Measurements from ENCODE around the gene TTN. TPM values are rescaled to one million over a fixed set of nuclear protein-coding genes. Genes with fewer than 3 reads are reported as not detected.
"Not testable (repeated sequence)": the region's sequence is repeated elsewhere in the genome, so short reads cannot be mapped to it uniquely, and the experiment has no call there.

TTN gene
- total and polyA plus RNA-seq, 5 donors from 2014 or later, result 2.0 to 153 (median 3.1) TPM

- not testable (repeated sequence) for H3K4me3 Mint-ChIP-seq; ATAC-seq (ENCODE audit: low read depth in 2 of 2); H3K27me3 ChIP-seq (ENCODE audit: control insufficient read depth, insufficient read depth, low read length); H3K36me3 Mint-ChIP-seq; H3K27me3 Mint-ChIP-seq; H3K9me3 Mint-ChIP-seq; H3K4me1 Mint-ChIP-seq; H3K4me3 ChIP-seq (ENCODE audit: low read depth, low read length); H3K4me1 ChIP-seq (ENCODE audit: control insufficient read depth, insufficient read depth, low read length, poor library complexity, severe bottlenecking); DNase-seq; H3K27ac Mint-ChIP-seq; H3K27ac ChIP-seq (ENCODE audit: insufficient read depth, low read length, poor library complexity, severe bottlenecking); H3K9me3 ChIP-seq (ENCODE audit: control insufficient read depth in 2 of 2, low read length in 2 of 2); H3K36me3 ChIP-seq (ENCODE audit: control insufficient read depth, insufficient read depth, low read length)
These were observed 148.7 kb downstream of the TTN start for GRCh38 chr2:178658480-178658879.

- Mint-ChIP-seq H3K4me1 (no peaks in the 10 kb centered on the region), H3K9me3 (no peaks in the 10 kb centered on the region), H3K4me3 (no peak overlapping the region), H3K27ac (peak overlapping the region in 1 of 3 donors; percentile 56), H3K27me3 (no peaks in the 10 kb centered on the region), H3K36me3 (peaks cover 49% of the 10 kb centered on the region)
- Histone ChIP-seq H3K4me1 (ENCODE audit: control insufficient read depth, insufficient read depth, low read length, poor library complexity, severe bottlenecking) (no peaks in the 10 kb centered on the region), H3K9me3 (ENCODE audit: control insufficient read depth in 2 of 2, low read length in 2 of 2) (no peaks in the 10 kb centered on the region), H3K27me3 (ENCODE audit: control insufficient read depth, insufficient read depth, low read length) (no peaks in the 10 kb centered on the region), H3K27ac (ENCODE audit: insufficient read depth, low read length, poor library complexity, severe bottlenecking) (no peak overlapping the region), H3K4me3 (ENCODE audit: low read depth, low read length) (no peak overlapping the region), H3K36me3 (ENCODE audit: control insufficient read depth, insufficient read depth, low read length) (peaks cover 53% of the 10 kb centered on the region)
- ATAC-seq (ENCODE audit: low read depth in 2 of 2) (no peak), DNase-seq (no peak)
These were observed 156.7 kb downstream of the TTN start for GRCh38 chr2:178650554-178650953.

- Histone ChIP-seq H3K36me3 (ENCODE audit: control insufficient read depth, insufficient read depth, low read length) (peaks cover 44% of the 10 kb centered on the region), H3K27me3 (ENCODE audit: control insufficient read depth, insufficient read depth, low read length) (no peaks in the 10 kb centered on the region), H3K27ac (ENCODE audit: insufficient read depth, low read length, poor library complexity, severe bottlenecking) (no peak overlapping the region), H3K4me3 (ENCODE audit: low read depth, low read length) (no peak overlapping the region), H3K9me3 (ENCODE audit: control insufficient read depth in 2 of 2, low read length in 2 of 2) (no peaks in the 10 kb centered on the region), H3K4me1 (ENCODE audit: control insufficient read depth, insufficient read depth, low read length, poor library complexity, severe bottlenecking) (no peaks in the 10 kb centered on the region)
- no peaks in the 10 kb centered on the region for H3K27me3 Mint-ChIP-seq
- H3K4me1 Mint-ChIP-seq, result no peaks in the 10 kb centered on the region
- no peak overlapping the region for H3K4me3 Mint-ChIP-seq
- no peak overlapping the region for H3K27ac Mint-ChIP-seq
- H3K36me3 Mint-ChIP-seq, result peaks cover 43% of the 10 kb centered on the region
- no peak for DNase-seq
- H3K9me3 Mint-ChIP-seq, result no peaks in the 10 kb centered on the region
- no peak for ATAC-seq (ENCODE audit: low read depth in 2 of 2)
These were observed 162.3 kb downstream of the TTN start for GRCh38 chr2:178644919-178645318.

GRCh38 chr2:178641498-178641897, 165.7 kb downstream of the TTN start:
- Mint-ChIP-seq H3K4me1 (no peaks in the 10 kb centered on the region), H3K9me3 (no peaks in the 10 kb centered on the region), H3K27me3 (no peaks in the 10 kb centered on the region), H3K4me3 (no peak overlapping the region), H3K36me3 (peaks cover 22% of the 10 kb centered on the region), H3K27ac (no peak overlapping the region)
- Histone ChIP-seq H3K9me3 (ENCODE audit: control insufficient read depth in 2 of 2, low read length in 2 of 2) (no peaks in the 10 kb centered on the region), H3K4me1 (ENCODE audit: control insufficient read depth, insufficient read depth, low read length, poor library complexity, severe bottlenecking) (no peaks in the 10 kb centered on the region), H3K36me3 (ENCODE audit: control insufficient read depth, insufficient read depth, low read length) (peaks cover 47% of the 10 kb centered on the region), H3K27ac (ENCODE audit: insufficient read depth, low read length, poor library complexity, severe bottlenecking) (no peak overlapping the region), H3K27me3 (ENCODE audit: control insufficient read depth, insufficient read depth, low read length) (no peaks in the 10 kb centered on the region), H3K4me3 (ENCODE audit: low read depth, low read length) (no peak overlapping the region)
- no peak for DNase-seq
- ATAC-seq (ENCODE audit: low read depth in 2 of 2), result no peak

GRCh38 chr2:178635897-178636296, 171.3 kb downstream of the TTN start:
- no peak overlapping the region for H3K27ac ChIP-seq (ENCODE audit: insufficient read depth, low read length, poor library complexity, severe bottlenecking)
- no peaks in the 10 kb centered on the region for H3K9me3 ChIP-seq (ENCODE audit: control insufficient read depth in 2 of 2, low read length in 2 of 2)
- H3K36me3 ChIP-seq (ENCODE audit: control insufficient read depth, insufficient read depth, low read length), result peaks cover 81% of the 10 kb centered on the region
- peaks cover 48% of the 10 kb centered on the region for H3K36me3 Mint-ChIP-seq
- no peak overlapping the region for H3K27ac Mint-ChIP-seq
- H3K27me3 ChIP-seq (ENCODE audit: control insufficient read depth, insufficient read depth, low read length), result no peaks in the 10 kb centered on the region
- no peak overlapping the region for H3K4me3 Mint-ChIP-seq
- no peak for DNase-seq
- H3K4me1 ChIP-seq (ENCODE audit: control insufficient read depth, insufficient read depth, low read length, poor library complexity, severe bottlenecking), result no peaks in the 10 kb centered on the region
- ATAC-seq (ENCODE audit: low read depth in 2 of 2), result no peak
- H3K4me3 ChIP-seq (ENCODE audit: low read depth, low read length), result no peak overlapping the region
- no peaks in the 10 kb centered on the region for H3K9me3 Mint-ChIP-seq
- no peaks in the 10 kb centered on the region for H3K27me3 Mint-ChIP-seq
- H3K4me1 Mint-ChIP-seq, result no peaks in the 10 kb centered on the region

DNA sequence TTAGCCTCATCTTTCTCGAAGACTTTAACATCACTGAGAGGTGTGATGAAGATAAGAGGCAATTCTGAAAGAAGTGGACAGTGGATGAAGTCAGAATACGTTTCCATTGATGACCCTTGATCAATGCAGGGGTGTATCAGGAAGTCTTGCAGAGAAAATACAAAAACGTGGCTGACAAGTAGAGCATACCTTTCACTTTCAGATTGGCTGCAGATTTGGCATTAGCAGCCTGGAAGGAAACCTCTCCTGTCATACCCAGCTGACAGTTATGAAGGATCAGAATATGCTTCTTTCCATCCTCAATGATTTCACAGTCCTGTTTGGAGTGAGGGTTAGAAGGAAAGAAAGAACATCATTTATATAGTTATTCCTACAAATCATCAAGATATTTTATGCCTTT, 174.5 kb downstream of the TTN start:
- H3K36me3 Mint-ChIP-seq, result peaks cover 57% of the 10 kb centered on the region
- H3K27ac Mint-ChIP-seq, result no peak overlapping the region
- Histone ChIP-seq H3K36me3 (ENCODE audit: control insufficient read depth, insufficient read depth, low read length) (peaks cover 95% of the 10 kb centered on the region), H3K4me3 (ENCODE audit: low read depth, low read length) (no peak overlapping the region), H3K9me3 (ENCODE audit: control insufficient read depth in 2 of 2, low read length in 2 of 2) (no peaks in the 10 kb centered on the region), H3K27me3 (ENCODE audit: control insufficient read depth, insufficient read depth, low read length) (no peaks in the 10 kb centered on the region), H3K4me1 (ENCODE audit: control insufficient read depth, insufficient read depth, low read length, poor library complexity, severe bottlenecking) (no peaks in the 10 kb centered on the region), H3K27ac (ENCODE audit: insufficient read depth, low read length, poor library complexity, severe bottlenecking) (no peak overlapping the region)
- H3K4me1 Mint-ChIP-seq, result no peaks in the 10 kb centered on the region
- DNase-seq, result peak in 1 of 3 donors; percentile 15
- H3K27me3 Mint-ChIP-seq, result no peaks in the 10 kb centered on the region
- no peak overlapping the region for H3K4me3 Mint-ChIP-seq
- H3K9me3 Mint-ChIP-seq, result no peaks in the 10 kb centered on the region
- no peak for ATAC-seq (ENCODE audit: low read depth in 2 of 2)

GRCh38 chr2:178630581-178630980, 176.6 kb downstream of the TTN start:
- no peaks in the 10 kb centered on the region for H3K9me3 Mint-ChIP-seq
- Histone ChIP-seq H3K9me3 (ENCODE audit: control insufficient read depth in 2 of 2, low read length in 2 of 2) (no peaks in the 10 kb centered on the region), H3K4me3 (ENCODE audit: low read depth, low read length) (no peak overlapping the region), H3K36me3 (ENCODE audit: control insufficient read depth, insufficient read depth, low read length) (peaks cover 81% of the 10 kb centered on the region), H3K27ac (ENCODE audit: insufficient read depth, low read length, poor library complexity, severe bottlenecking) (no peak overlapping the region), H3K27me3 (ENCODE audit: control insufficient read depth, insufficient read depth, low read length) (no peaks in the 10 kb centered on the region), H3K4me1 (ENCODE audit: control insufficient read depth, insufficient read depth, low read length, poor library complexity, severe bottlenecking) (no peaks in the 10 kb centered on the region)
- H3K4me3 Mint-ChIP-seq, result no peak overlapping the region
- DNase-seq (no peak), ATAC-seq (ENCODE audit: low read depth in 2 of 2) (no peak)
- H3K27ac Mint-ChIP-seq, result no peak overlapping the region
- H3K36me3 Mint-ChIP-seq, result peaks cover 59% of the 10 kb centered on the region
- H3K4me1 Mint-ChIP-seq, result no peaks in the 10 kb centered on the region
- H3K27me3 Mint-ChIP-seq, result no peaks in the 10 kb centered on the region

DNA sequence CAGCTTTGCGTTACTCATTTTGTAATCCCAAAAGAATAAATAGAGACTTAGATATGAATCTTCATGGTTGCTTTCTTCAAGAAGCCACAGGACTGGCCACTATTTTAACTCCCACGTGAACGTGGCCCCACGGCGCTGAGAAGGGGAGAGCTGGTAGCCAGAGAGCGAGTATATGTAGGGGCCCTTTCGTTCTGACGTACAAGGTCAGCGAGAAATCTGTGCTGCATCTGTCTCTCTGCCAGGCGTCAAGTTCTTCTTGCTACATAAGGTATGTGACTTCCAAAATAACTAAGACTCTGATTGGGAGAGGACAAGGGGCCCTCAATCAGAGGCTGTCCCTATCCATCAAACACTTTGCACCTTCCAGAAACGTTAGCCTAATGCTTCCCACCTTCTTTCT, 177.8 kb downstream of the TTN start:
- Mint-ChIP-seq H3K36me3 (peaks cover 57% of the 10 kb centered on the region), H3K27ac (no peak overlapping the region), H3K27me3 (no peaks in the 10 kb centered on the region), H3K4me1 (no peaks in the 10 kb centered on the region), H3K4me3 (no peak overlapping the region), H3K9me3 (no peaks in the 10 kb centered on the region)
- H3K27me3 ChIP-seq (ENCODE audit: control insufficient read depth, insufficient read depth, low read length), result no peaks in the 10 kb centered on the region
- DNase-seq, result no peak
- H3K9me3 ChIP-seq (ENCODE audit: control insufficient read depth in 2 of 2, low read length in 2 of 2), result no peaks in the 10 kb centered on the region
- H3K36me3 ChIP-seq (ENCODE audit: control insufficient read depth, insufficient read depth, low read length), result peaks cover 79% of the 10 kb centered on the region
- no peak overlapping the region for H3K4me3 ChIP-seq (ENCODE audit: low read depth, low read length)
- no peak overlapping the region for H3K27ac ChIP-seq (ENCODE audit: insufficient read depth, low read length, poor library complexity, severe bottlenecking)
- H3K4me1 ChIP-seq (ENCODE audit: control insufficient read depth, insufficient read depth, low read length, poor library complexity, severe bottlenecking), result no peaks in the 10 kb centered on the region
- no peak for ATAC-seq (ENCODE audit: low read depth in 2 of 2)

Data from CD4-positive, CD25-positive, alpha-beta regulatory T cell (primary cell).